HG02678 (cell line): ENCODE data around the gene METTL24.

Experiments
- ATAC-seq: cut with Tn5 transposase; IDR thresholded peaks from one replicate; pipeline ENCODE4 v1.9.1; 2021; ENCODE audit warnings: mild to moderate bottlenecking, moderate library complexity; ENCODE audit not compliant: unreplicated experiment

Gene METTL24

GRCh38 chr6:110338820-110339470 lies 19.2 kb downstream of the METTL24 start:
- ATAC-seq, result no peak

GRCh38 chr6:110337486-110337885 lies 20.7 kb downstream of the METTL24 start:
- no peak for ATAC-seq

- no peak for ATAC-seq
Measured at GRCh38 chr6:110334423-110335180, 23.5 kb downstream of the METTL24 start.

- no peak for ATAC-seq
Measured at GRCh38 chr6:110332281-110332680, 25.9 kb downstream of the METTL24 start.

- no peak for ATAC-seq
Measured at GRCh38 chr6:110331816-110332215, 26.3 kb downstream of the METTL24 start.

GRCh38 chr6:110331390-110331789 lies 26.8 kb downstream of the METTL24 start:
- ATAC-seq, result no peak

GRCh38 chr6:110329714-110330436 lies 28.3 kb downstream of the METTL24 start:
- ATAC-seq, result no peak

- no peak for ATAC-seq
Measured at GRCh38 chr6:110329348-110329713, 28.8 kb downstream of the METTL24 start.

GRCh38 chr6:110328259-110328658 lies 29.9 kb downstream of the METTL24 start:
- ATAC-seq, result no peak

- ATAC-seq, result no peak
Measured at GRCh38 chr6:110327391-110327790, 30.8 kb downstream of the METTL24 start.

GRCh38 chr6:110326609-110327008 lies 31.5 kb downstream of the METTL24 start:
- no peak for ATAC-seq

GRCh38 chr6:110326057-110326456 lies 32.1 kb downstream of the METTL24 start:
- ATAC-seq, result no peak

GRCh38 chr6:110325197-110325596 lies 33.0 kb downstream of the METTL24 start:
- ATAC-seq, result no peak

- ATAC-seq, result no peak
Measured at GRCh38 chr6:110324548-110324947, 33.6 kb downstream of the METTL24 start.

GRCh38 chr6:110323258-110323657 lies 34.9 kb downstream of the METTL24 start:
- ATAC-seq, result no peak

GRCh38 chr6:110322874-110323242 lies 35.3 kb downstream of the METTL24 start:
- ATAC-seq, result no peak

- ATAC-seq, result no peak
Measured at GRCh38 chr6:110322151-110322873, 35.8 kb downstream of the METTL24 start.

- no peak for ATAC-seq
Measured at GRCh38 chr6:110320307-110320706, 37.8 kb downstream of the METTL24 start.

- no peak for ATAC-seq
Measured at GRCh38 chr6:110319843-110320242, 38.3 kb downstream of the METTL24 start.

- no peak for ATAC-seq
Measured at GRCh38 chr6:110319381-110319780, 38.8 kb downstream of the METTL24 start.

- ATAC-seq, result no peak
Measured at GRCh38 chr6:110318971-110319370, 39.2 kb downstream of the METTL24 start.
